Stimulated activated CD8-positive, alpha-beta memory T cell treated with anti-CD3 and anti-CD28 coated beads, Interleukin-12 subunit alpha, Interleukin-12 subunit beta, amount 100 ng/mL, for 24 hours (primary cell): ENCODE measurements around the gene TENM4.

Source experiments
- DNase-seq: peaks from one replicate; pipeline ENCODE4 v3.0.0-alpha.2; 2020; ENCODE audit errors: extremely low read depth

The TENM4 gene

GRCh38 chr11:79294845-79295731, 145.7 kb downstream of the TENM4 start:
- DNase-seq: no peak

GRCh38 chr11:79291948-79292347, 148.9 kb downstream of the TENM4 start:
- DNase-seq: no peak

- no peak for DNase-seq
These were observed 150.1 kb downstream of the TENM4 start for GRCh38 chr11:79290761-79291160.

GRCh38 chr11:79287952-79288351, 152.9 kb downstream of the TENM4 start:
- DNase-seq: no peak

GRCh38 chr11:79285756-79286155, 155.1 kb downstream of the TENM4 start:
- no peak for DNase-seq

- DNase-seq: no peak
These were observed 164.0 kb downstream of the TENM4 start for GRCh38 chr11:79276736-79277325.

GRCh38 chr11:79274636-79275331, 166.0 kb downstream of the TENM4 start:
- DNase-seq: no peak

GRCh38 chr11:79273781-79274180, 167.0 kb downstream of the TENM4 start:
- no peak for DNase-seq

- DNase-seq: no peak
These were observed 171.1 kb downstream of the TENM4 start for GRCh38 chr11:79269611-79270307.

GRCh38 chr11:79266396-79266795, 174.4 kb downstream of the TENM4 start:
- DNase-seq: no peak

GRCh38 chr11:79265756-79266322, 175.0 kb downstream of the TENM4 start:
- no peak for DNase-seq

GRCh38 chr11:79264284-79264683, 176.5 kb downstream of the TENM4 start:
- DNase-seq: no peak

- no peak for DNase-seq
These were observed 177.8 kb downstream of the TENM4 start for GRCh38 chr11:79263001-79263400.

- no peak for DNase-seq
These were observed 178.6 kb downstream of the TENM4 start for GRCh38 chr11:79262221-79262620.

GRCh38 chr11:79261684-79262083, 179.1 kb downstream of the TENM4 start:
- no peak for DNase-seq

GRCh38 chr11:79259800-79260199, 181.0 kb downstream of the TENM4 start:
- no peak for DNase-seq

- no peak for DNase-seq
These were observed 182.3 kb downstream of the TENM4 start for GRCh38 chr11:79258576-79258975.

- DNase-seq: no peak
These were observed 184.9 kb downstream of the TENM4 start for GRCh38 chr11:79255965-79256364.

GRCh38 chr11:79253280-79253679, 187.6 kb downstream of the TENM4 start:
- no peak for DNase-seq

- DNase-seq: no peak
These were observed 191.4 kb downstream of the TENM4 start for GRCh38 chr11:79249295-79249993.

- no peak for DNase-seq
These were observed 196.0 kb downstream of the TENM4 start for GRCh38 chr11:79244798-79245197.
